ENCODE results near the gene ABCC1. TPM values are rescaled to one million over a fixed set of nuclear protein-coding genes. Genes with fewer than 3 reads are reported as not detected.

ABCC1 gene
- total RNA-seq, 1 experiment from 2014 or later = 61.9 TPM

- Mint-ChIP-seq H3K4me1 (peaks cover 8% of the 10 kb centered on the region), H3K27me3 (ENCODE audit: low read depth) (peaks cover 2% of the 10 kb centered on the region; the same call in 1 of the 2 replicates), H3K4me3 (no peak overlapping the region), H3K36me3 (no peaks in the 10 kb centered on the region), H3K27ac (no peak overlapping the region), H3K9me3 (peaks cover 18% of the 10 kb centered on the region)
- ATAC-seq (no peak), DNase-seq (ENCODE audit: low spot score) (no peak)
- no peak for TF ChIP-seq SMAD4 (CRISPR knock-in tag; IDR thresholded peaks at IDR 0.05)
- no peak for TF ChIP-seq ATF3 (CRISPR knock-in tag; conservative IDR thresholded peaks at IDR 0.05)
- no peak for TF ChIP-seq ERG (CRISPR knock-in tag; IDR thresholded peaks at IDR 0.05)
- TF ChIP-seq AFF4 (CRISPR knock-in tag; IDR thresholded peaks at IDR 0.05; ENCODE audit: borderline replicate concordance) = no peak
- no peak for TF ChIP-seq ZNF423 (CRISPR knock-in tag; IDR thresholded peaks at IDR 0.05)
- no peak for TF ChIP-seq ZSCAN18 (CRISPR knock-in tag; IDR thresholded peaks at IDR 0.05)
- no peak for TF ChIP-seq ELF4 (CRISPR knock-in tag; IDR thresholded peaks at IDR 0.05; ENCODE audit: low read depth)
- TF ChIP-seq KAT7 (CRISPR knock-in tag; IDR thresholded peaks at IDR 0.05; ENCODE audit: borderline replicate concordance) = no peak
- TF ChIP-seq ZNF532 (CRISPR knock-in tag; IDR thresholded peaks at IDR 0.05; ENCODE audit: borderline replicate concordance) = no peak
- no peak for TF ChIP-seq E2F5 (CRISPR knock-in tag; IDR thresholded peaks at IDR 0.05)
- TF ChIP-seq ZBTB43 (CRISPR knock-in tag; IDR thresholded peaks at IDR 0.05) = no peak
- no peak for TF ChIP-seq USF2 (CRISPR knock-in tag; IDR thresholded peaks at IDR 0.05)
- TF ChIP-seq NFE2L1 (CRISPR knock-in tag; IDR thresholded peaks at IDR 0.05) = no peak
- TF ChIP-seq ZNF317 (CRISPR knock-in tag; IDR thresholded peaks at IDR 0.05; ENCODE audit: borderline replicate concordance, low read depth) = no peak
- TF ChIP-seq ZNF281 (CRISPR knock-in tag; IDR thresholded peaks at IDR 0.05) = no peak
- TF ChIP-seq PRRX2 (CRISPR knock-in tag; IDR thresholded peaks at IDR 0.05) = no peak
- no peak for TF ChIP-seq SMAD3 (CRISPR knock-in tag; IDR thresholded peaks at IDR 0.05; ENCODE audit: borderline replicate concordance)
- TF ChIP-seq TEAD1 (CRISPR knock-in tag; IDR thresholded peaks at IDR 0.05) = no peak
- POLR2A ChIA-PET = no interaction called here
- CTCF ChIA-PET = no interaction called here
These were observed 43.0 kb upstream of the ABCC1 start for GRCh38 chr16:15906439-15906838.

Data from WTC11 (cell line).